Measurements from ENCODE around the gene MAP1LC3B2.
A peak's percentile ranks its signal among the peaks of the same experiment; 100 is the strongest.

MAP1LC3B2 gene

DNA sequence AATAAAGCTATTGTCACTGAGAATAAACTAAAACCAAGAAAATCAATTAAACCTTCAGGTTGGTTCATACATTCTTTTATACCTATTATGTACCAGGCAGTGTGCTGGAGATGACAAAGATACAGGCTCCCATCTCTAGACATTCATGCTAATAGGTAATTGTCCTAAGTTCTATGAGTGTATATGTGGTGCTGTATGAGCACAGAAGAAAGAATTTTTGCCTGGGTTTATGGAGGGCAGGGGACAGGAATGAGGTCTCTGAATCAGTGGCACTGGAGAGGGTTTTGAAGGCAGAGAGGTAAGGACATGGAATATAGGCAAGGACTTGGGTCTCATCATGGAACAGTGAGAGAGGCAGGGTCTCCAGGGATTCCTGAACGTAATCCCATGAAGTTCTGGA, 38.7 kb downstream of the MAP1LC3B2 start:
- DNase-seq, result no peak

- no peak for DNase-seq
These were observed 39.4 kb downstream of the MAP1LC3B2 start for GRCh38 chr12:116598311-116599284.

DNA sequence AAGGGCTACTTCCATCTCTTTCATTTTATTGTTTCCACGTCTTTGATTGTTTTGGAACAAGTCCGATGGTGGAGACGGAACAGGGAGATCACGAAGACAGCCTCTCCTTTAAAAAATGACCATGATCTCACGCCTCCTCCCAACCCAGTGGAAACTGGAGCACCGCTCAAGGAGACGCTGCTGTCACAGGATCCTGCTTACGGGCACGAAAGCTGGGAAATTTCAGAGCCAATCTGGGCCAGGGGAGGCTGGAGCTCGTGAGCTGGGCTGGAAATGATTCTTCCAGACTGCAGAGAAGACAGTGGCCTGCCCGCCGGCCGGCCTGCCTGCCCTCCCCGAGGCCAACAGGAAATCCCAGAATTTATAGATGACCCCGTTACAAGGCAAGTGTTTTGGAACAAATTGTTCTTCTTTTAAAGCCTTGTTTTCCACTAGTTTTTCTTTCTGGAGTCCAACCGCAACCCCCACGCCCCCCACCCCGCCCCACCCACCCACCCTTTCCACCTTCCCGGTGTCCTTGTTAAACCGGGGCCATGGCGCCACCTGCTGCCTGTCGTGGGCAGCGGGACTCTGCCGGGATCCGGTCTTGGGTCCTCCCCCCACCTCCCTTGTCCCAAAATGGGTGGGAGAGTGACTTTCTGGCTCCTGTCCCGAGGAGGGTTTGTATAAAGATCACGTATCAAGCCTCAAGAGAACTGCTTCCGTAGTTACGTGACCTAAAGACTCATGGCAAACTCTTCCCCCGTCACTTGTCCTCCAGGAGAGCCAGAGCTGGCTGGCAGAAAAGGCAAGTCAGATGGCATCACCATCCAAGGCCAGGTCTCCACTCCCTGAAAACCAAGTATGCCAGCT, 40.3 kb downstream of the MAP1LC3B2 start:
- DNase-seq, result peak; percentile 9

DNA sequence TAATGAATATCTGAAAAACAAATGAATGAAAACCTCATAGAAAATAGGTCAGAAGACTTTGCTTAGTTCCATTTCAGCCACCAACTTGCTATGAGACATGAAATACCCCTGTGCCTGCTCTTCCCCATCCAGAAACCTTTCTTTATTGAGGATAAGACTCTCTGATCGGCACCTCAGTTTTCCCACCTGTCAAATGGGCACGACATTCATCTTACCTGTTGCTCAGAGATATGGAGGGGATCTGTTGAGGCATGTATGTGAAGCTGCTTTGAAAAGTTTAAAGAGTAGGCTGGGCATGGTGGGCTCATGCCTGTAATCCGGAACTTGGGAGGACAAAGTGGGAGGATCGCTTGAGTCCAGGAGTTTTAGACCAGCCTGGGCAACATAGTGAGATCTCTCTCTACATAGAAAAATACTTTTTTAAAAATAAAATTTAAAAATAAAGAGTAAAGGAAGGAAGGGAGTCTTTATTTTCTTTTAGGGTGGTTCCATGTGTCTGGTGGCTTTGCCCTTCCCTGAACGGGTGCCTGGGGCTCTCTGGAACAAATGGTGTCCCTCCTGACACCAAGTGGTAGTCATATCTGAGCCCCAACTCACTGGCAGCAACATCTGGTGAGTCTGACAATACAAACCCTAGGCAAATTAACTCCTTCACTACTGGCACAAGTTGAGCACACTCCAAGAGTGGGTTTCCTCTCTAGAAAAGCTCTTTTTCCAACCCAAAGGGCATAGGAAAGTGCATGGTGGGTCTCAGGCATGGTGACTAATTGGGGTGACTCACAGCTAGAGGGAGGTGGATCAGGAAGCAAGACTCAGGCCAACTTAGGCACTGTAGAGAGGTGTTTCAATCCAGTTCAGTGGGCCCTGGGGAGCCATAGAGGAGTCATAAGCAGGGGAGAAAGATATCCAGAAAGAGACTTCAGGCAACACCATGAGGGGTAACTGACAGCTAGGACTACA, 42.1 kb downstream of the MAP1LC3B2 start:
- DNase-seq, result no peak

GRCh38 chr12:116601933-116602810, 43.0 kb downstream of the MAP1LC3B2 start:
- no peak for DNase-seq

- DNase-seq, result no peak
These were observed 44.5 kb downstream of the MAP1LC3B2 start for GRCh38 chr12:116603546-116604177.

GRCh38 chr12:116604178-116604895, 45.2 kb downstream of the MAP1LC3B2 start:
- DNase-seq, result no peak

- DNase-seq, result no peak
These were observed 45.9 kb downstream of the MAP1LC3B2 start for GRCh38 chr12:116604951-116605641.

DNA sequence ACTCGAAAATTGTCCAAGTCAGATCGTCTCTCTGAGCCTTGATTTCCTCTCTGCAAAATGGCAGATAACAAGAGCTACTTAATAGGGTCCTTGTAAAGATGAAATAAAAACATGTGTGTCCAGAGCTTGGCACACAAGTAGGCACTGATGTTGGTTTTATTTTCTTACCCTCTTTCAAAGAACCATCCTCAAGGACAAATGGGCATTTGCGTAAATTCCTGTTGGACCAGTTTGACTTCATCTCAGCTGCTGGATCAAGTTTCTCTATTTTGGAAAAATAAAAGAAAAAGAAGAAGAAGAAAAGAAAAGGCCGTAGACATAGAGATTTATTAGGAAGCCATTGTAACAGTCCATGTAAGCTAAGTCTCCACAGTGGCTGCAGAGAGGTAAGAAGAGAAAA, 47.2 kb downstream of the MAP1LC3B2 start:
- no peak for DNase-seq

GRCh38 chr12:116607039-116607438, 47.9 kb downstream of the MAP1LC3B2 start:
- no peak for DNase-seq

DNA sequence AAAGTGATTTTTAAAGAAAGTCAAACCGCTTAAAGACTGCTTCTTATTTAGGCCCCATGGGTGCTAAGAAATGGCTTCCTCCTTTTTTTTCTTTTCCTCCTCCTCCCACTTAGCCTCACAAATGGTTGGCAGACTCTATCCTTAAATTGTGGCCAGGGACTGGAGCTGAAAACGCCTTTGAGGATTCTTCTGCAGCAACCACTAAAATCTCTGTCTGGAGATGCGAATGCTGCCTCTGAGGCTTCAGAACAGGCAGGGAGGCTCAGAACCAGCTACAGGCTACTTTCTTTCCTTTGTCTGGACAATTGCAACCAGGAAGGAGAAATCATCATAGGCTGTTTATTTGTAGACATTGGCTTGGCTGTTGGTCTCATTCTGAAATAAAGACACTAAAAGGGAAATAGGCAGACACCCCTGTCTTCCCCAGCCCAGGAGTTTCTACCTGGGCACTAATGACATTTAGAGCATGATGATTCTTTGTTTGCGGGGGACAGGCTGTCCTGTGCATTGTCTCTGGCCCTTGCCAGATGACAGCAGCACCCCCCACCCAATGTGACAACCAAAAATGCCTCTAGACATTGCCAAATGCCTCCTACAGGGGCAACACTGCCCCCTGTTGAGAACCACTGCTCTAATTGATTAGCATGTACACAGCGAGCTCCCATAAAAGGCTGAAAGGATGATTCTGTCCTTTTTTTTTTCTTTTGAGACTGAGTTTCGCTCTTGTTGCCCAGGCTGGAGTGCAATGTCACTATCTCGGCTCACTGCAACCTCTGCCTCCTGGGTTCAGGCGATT, 50.3 kb downstream of the MAP1LC3B2 start:
- DNase-seq, result no peak

GRCh38 chr12:116610971-116611541, 51.9 kb downstream of the MAP1LC3B2 start:
- no peak for DNase-seq

- no peak for DNase-seq
These were observed 53.3 kb downstream of the MAP1LC3B2 start for GRCh38 chr12:116612436-116612835.

GRCh38 chr12:116613256-116613655, 54.1 kb downstream of the MAP1LC3B2 start:
- DNase-seq, result no peak

GRCh38 chr12:116614194-116614915, 55.2 kb downstream of the MAP1LC3B2 start:
- DNase-seq, result no peak

DNA sequence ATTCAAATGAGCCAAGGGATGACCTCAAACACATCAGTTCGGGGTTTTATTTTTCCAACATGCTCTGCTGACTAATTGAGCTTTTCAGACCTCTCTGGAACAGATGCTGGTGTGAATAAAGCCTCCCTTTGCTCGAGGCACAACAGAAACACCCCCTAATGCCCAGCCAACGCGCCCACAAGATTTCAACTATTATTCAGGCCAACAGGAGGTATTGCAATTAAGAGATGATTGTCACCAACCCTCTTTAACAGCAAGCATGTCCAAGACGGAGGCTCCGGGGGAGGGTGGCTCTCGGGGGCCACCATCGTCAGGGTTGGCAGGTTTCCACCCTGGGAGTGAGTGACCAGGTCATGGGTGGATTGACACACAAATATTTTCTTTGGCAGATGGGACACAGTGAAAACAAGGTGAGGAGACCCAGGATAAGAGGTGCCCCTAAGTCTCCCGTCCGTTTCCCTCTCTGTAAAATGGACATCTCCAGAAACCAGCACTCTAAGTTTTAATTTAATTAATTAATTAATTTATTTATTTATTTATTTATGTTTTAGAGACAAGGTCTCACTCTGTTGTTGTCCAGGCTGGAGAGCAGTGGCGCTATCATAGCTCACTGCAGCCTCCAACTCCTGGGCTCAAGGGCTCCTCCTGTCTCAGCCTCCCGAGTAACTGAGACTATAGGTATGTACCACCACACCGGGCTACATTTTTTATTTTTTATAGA, 56.1 kb downstream of the MAP1LC3B2 start:
- no peak for DNase-seq
